Nephron progenitor cell (in vitro differentiated cells): ENCODE data around the gene KRT16.

ENCODE experiments used
- DNase-seq: peaks from one replicate; pipeline ENCODE4 v3.0.0; 2021
- H3K27ac Mint-ChIP-seq: 2 replicates; pipeline ENCODE4 v1.8.0; 2021; ENCODE audit warnings: mild to moderate bottlenecking, moderate library complexity, mixed read lengths
- H3K27me3 Mint-ChIP-seq: 2 replicates; pipeline ENCODE4 v1.8.0; 2021; ENCODE audit warnings: mild to moderate bottlenecking, low read depth, mixed read lengths; ENCODE audit not compliant: poor library complexity
- H3K36me3 Mint-ChIP-seq: 2 replicates; pipeline ENCODE4 v1.8.0; 2021; ENCODE audit warnings: low read depth, mixed read lengths
- H3K4me1 Mint-ChIP-seq: 2 replicates; pipeline ENCODE4 v1.8.0; 2021; ENCODE audit warnings: mixed read lengths
- H3K4me3 Mint-ChIP-seq: 2 replicates; pipeline ENCODE4 v1.8.0; 2021; ENCODE audit warnings: mild to moderate bottlenecking, moderate library complexity, mixed read lengths
- H3K9me3 Mint-ChIP-seq: 2 replicates; pipeline ENCODE4 v1.8.0; 2021; ENCODE audit warnings: mild to moderate bottlenecking, moderate library complexity, mixed read lengths
- TF ChIP-seq, protein P1 (sequence below): fragments of 200-600 bp; sonication (generic); IDR thresholded peaks from 2 replicates; pipeline ENCODE4 v1.5.0; 2021; ENCODE audit warnings: antibody characterized with exemption

KRT16 gene

DNA sequence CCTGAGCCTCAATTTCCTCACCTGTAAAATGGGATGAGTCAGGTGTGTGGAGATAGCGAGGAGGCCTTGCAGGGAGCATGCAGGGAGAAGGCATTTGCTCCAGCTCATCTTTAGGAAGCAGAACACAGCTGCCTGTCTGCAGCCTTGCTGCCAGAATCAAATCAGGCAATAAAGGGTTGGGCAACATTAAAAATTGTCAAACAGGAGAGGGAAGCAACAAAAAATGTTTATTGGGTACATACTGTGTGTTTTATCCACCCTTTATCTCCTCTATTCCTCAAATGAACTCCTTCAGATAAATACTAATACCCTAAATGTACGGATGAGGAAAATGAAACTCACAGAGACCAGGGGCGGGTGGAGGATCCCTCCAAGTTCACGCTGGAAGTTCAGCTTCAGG, 12.2 kb downstream of the KRT16 start:
- H3K36me3 Mint-ChIP-seq: no peaks in the 10 kb centered on the region

DNA sequence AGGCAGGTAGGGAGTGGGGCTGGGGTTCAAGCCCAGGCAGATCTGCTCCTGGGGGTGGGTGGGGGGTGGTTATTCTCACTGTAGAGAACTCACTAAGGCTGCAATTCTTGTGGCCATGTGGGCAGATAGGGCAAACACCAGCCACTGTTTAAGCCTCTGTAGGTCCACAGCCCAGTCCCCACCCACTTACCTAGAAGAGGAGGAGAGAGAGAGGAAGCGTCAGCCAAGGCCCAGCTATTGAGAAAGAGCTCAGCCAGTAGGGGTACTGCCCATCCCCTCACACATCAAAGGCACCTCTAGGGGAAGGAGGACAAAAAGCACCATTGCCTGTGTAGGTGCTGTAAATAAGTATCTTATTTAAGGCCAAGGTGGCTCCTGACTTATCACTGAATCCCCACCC, 12.9 kb downstream of the KRT16 start:
- peaks cover 21% of the 10 kb centered on the region for H3K27me3 Mint-ChIP-seq
- TF ChIP-seq, protein P1, sequence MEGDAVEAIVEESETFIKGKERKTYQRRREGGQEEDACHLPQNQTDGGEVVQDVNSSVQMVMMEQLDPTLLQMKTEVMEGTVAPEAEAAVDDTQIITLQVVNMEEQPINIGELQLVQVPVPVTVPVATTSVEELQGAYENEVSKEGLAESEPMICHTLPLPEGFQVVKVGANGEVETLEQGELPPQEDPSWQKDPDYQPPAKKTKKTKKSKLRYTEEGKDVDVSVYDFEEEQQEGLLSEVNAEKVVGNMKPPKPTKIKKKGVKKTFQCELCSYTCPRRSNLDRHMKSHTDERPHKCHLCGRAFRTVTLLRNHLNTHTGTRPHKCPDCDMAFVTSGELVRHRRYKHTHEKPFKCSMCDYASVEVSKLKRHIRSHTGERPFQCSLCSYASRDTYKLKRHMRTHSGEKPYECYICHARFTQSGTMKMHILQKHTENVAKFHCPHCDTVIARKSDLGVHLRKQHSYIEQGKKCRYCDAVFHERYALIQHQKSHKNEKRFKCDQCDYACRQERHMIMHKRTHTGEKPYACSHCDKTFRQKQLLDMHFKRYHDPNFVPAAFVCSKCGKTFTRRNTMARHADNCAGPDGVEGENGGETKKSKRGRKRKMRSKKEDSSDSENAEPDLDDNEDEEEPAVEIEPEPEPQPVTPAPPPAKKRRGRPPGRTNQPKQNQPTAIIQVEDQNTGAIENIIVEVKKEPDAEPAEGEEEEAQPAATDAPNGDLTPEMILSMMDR: no peak
- H3K27ac Mint-ChIP-seq: peak overlapping the region; percentile 35
- no peak overlapping the region for H3K4me3 Mint-ChIP-seq
- H3K9me3 Mint-ChIP-seq: peaks cover under 1% of the 10 kb centered on the region
- H3K4me1 Mint-ChIP-seq: peaks cover 9% of the 10 kb centered on the region
- DNase-seq: no peak
- no peaks in the 10 kb centered on the region for H3K36me3 Mint-ChIP-seq

More for the DNA sequence above, 12.2 kb downstream of the KRT16 start:
- DNase-seq: no peak
- Mint-ChIP-seq H3K4me1 (peaks cover 9% of the 10 kb centered on the region), H3K27me3 (peaks cover 22% of the 10 kb centered on the region), H3K27ac (no peak overlapping the region), H3K9me3 (peaks cover 6% of the 10 kb centered on the region), H3K4me3 (no peak overlapping the region)
- TF ChIP-seq, protein P1: no peak

DNA sequence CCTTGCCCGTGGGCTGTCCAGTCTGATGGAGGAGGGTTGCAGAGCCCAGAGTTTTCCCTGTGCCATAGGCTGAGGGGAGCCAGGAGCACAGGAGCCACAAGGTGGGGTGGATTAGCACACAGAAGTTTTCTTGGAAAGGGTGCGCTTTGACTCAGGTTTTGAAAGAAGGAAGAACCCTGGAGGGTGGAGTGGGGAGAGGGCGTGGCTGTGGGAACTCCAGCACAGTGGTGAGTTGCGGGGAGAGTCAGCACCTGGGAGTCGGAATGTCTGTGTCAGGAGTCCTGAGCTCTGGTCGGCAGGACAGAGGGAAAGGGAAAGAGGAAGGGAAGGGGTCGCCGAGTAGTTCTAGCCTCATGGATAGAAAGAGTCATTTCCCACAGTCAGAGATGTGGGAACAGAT, 17.0 kb downstream of the KRT16 start:
- no peak overlapping the region for H3K4me3 Mint-ChIP-seq
- peaks cover 12% of the 10 kb centered on the region for H3K4me1 Mint-ChIP-seq
- peaks cover 12% of the 10 kb centered on the region for H3K27me3 Mint-ChIP-seq
- H3K36me3 Mint-ChIP-seq: no peaks in the 10 kb centered on the region
- no peaks in the 10 kb centered on the region for H3K9me3 Mint-ChIP-seq
- H3K27ac Mint-ChIP-seq: no peak overlapping the region
- no peak for DNase-seq
- TF ChIP-seq, protein P1: no peak

DNA sequence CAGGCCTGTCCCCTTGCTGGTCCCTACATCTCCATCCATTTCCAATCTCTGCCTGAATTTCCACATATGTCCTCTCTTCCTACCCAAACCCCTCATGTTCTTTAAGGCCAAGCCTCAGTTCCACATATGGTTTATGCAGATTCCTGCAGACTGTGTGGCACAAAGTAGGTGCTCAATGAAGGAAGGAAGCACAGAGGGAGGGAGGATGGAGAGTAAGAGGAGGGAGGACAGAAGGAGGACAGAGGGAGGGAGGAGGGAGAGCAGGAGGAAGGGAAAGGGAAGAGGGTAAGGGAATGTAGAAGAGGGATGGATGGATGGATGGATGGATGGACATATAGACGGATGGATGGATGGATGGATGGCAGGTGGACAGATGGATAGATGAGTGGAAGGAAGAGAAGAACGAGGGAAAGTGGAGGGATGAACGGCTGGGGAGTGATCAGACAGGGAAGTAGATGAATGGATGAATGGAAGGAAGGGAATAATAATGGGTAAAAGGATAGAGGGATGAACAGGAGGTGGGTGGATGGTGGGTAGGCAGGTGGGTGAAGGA, 18.1 kb downstream of the KRT16 start:
- H3K4me3 Mint-ChIP-seq: no peak overlapping the region
- H3K4me1 Mint-ChIP-seq: peaks cover 12% of the 10 kb centered on the region
- no peaks in the 10 kb centered on the region for H3K9me3 Mint-ChIP-seq
- DNase-seq: no peak
- TF ChIP-seq, protein P1: no peak
- no peaks in the 10 kb centered on the region for H3K36me3 Mint-ChIP-seq
- H3K27ac Mint-ChIP-seq: no peak overlapping the region
- peaks cover 18% of the 10 kb centered on the region for H3K27me3 Mint-ChIP-seq

DNA sequence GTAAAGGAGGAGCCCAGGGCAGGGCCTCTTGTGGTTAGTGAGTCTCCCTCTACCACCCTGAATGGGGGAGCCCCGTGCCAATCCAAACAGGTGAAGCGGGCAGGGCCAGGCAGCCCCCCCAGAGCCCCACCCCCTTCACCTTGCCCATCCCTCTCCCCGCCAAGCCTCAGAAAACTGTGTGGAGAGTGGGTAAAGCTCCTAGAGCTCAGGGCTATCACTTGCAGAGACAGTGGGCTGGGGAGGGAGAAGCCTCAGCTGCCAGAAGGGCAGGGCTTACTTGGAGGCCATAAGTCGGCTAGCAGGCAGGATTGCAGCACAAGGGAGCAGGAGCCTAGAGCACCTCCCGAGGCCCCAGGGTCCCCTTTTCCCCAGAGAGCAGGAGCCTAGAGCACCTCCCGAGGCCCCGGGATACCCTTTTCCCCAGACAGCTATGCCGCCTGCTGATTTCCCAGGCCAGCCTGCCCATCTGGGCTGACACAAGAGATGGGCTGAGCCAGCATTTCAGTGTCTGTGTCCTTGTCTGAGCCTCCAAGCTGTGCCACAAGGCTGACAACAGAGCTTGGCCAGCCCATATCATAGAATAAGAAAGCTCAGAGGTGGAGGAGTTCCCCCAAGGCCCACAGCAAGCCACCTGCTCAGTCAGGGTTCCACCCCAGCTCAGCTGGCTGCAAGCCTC, 19.1 kb downstream of the KRT16 start:
- H3K4me3 Mint-ChIP-seq: no peak overlapping the region
- DNase-seq: no peak

More for the DNA sequence above, 19.1 kb downstream of the KRT16 start:
- H3K36me3 Mint-ChIP-seq: no peaks in the 10 kb centered on the region
- H3K27me3 Mint-ChIP-seq: peaks cover 18% of the 10 kb centered on the region
- H3K27ac Mint-ChIP-seq: no peak overlapping the region
- TF ChIP-seq, protein P1: no peak
- peaks cover 12% of the 10 kb centered on the region for H3K4me1 Mint-ChIP-seq
- H3K9me3 Mint-ChIP-seq: no peaks in the 10 kb centered on the region
